SK-N-SH treated with all-trans-retinoic acid at 6 μM for 48 hours (cell line): ENCODE results near the gene LRRC7.

Experiments
- ATAC-seq: fragments of 200-7000 bp; cut with Tn5 transposase; 3 replicates; pipeline ENCODE4 v1.9.1; 2020; ENCODE audit warnings: mild to moderate bottlenecking, moderate library complexity
- ARNTL ChIP-seq: fragments of 450-650 bp; formaldehyde crosslinking; IDR thresholded peaks from 2 replicates; pipeline ENCODE4 v1.5.0; 2020; ENCODE audit warnings: low read depth, mild to moderate bottlenecking, moderate library complexity, borderline replicate concordance
- BACH2 ChIP-seq: fragments of 250-450 bp; sonication (Bioruptor Pico); IDR thresholded peaks from 2 replicates; pipeline ENCODE4 v1.9.0; 2021; ENCODE audit warnings: mild to moderate bottlenecking, borderline replicate concordance
- CSDC2 ChIP-seq: fragments of 250-450 bp; sonication (Bioruptor Pico); IDR thresholded peaks from 2 replicates; pipeline ENCODE4 v1.5.0; 2020; ENCODE audit warnings: mild to moderate bottlenecking, moderate library complexity
- CSRNP3 ChIP-seq: fragments of 250-450 bp; sonication (Bioruptor Pico); IDR thresholded peaks from 2 replicates; pipeline ENCODE4 v1.5.1; 2021; ENCODE audit warnings: mild to moderate bottlenecking, moderate library complexity
- GLIS3 ChIP-seq: fragments of 250-450 bp; sonication (Bioruptor Pico); IDR thresholded peaks from 2 replicates; pipeline ENCODE4 v1.5.0; 2020; ENCODE audit warnings: mild to moderate bottlenecking, moderate library complexity
- ISL1 ChIP-seq: fragments of 250-450 bp; sonication (Bioruptor Pico); IDR thresholded peaks from 2 replicates; pipeline ENCODE4 v2.1.2; 2022; ENCODE audit warnings: mild to moderate bottlenecking, moderate library complexity
- PPARA ChIP-seq: fragments of 250-450 bp; sonication (Bioruptor Pico); IDR thresholded peaks from 2 replicates; pipeline ENCODE4 v1.5.0; 2020; ENCODE audit warnings: mild to moderate bottlenecking, borderline replicate concordance
- SNAI2 ChIP-seq: fragments of 250-450 bp; sonication (Bioruptor Pico); IDR thresholded peaks from 2 replicates; pipeline ENCODE4 v1.5.0; 2020; ENCODE audit warnings: mild to moderate bottlenecking, moderate library complexity
- TOX ChIP-seq: fragments of 250-450 bp; sonication (Bioruptor Pico); IDR thresholded peaks from 2 replicates; pipeline ENCODE4 v1.8.0; 2021; ENCODE audit warnings: mild to moderate bottlenecking, moderate library complexity, borderline replicate concordance
- ZC3H10 ChIP-seq: fragments of 250-450 bp; sonication (Bioruptor Pico); IDR thresholded peaks from 2 replicates; pipeline ENCODE4 v1.5.1; 2021; ENCODE audit warnings: mild to moderate bottlenecking, moderate library complexity
- ZFP3 ChIP-seq: fragments of 250-450 bp; sonication (Bioruptor Pico); IDR thresholded peaks from 2 replicates; pipeline ENCODE4 v1.5.0; 2020; ENCODE audit warnings: mild to moderate bottlenecking, moderate library complexity
- ZNF565 ChIP-seq: fragments of 450-650 bp; formaldehyde crosslinking; conservative IDR thresholded peaks from 2 replicates; pipeline ENCODE4 v1.5.0; 2020; ENCODE audit warnings: low read depth, mild to moderate bottlenecking, moderate library complexity
- ZNF70 ChIP-seq: fragments of 450-650 bp; formaldehyde crosslinking; IDR thresholded peaks from 2 replicates; pipeline ENCODE4 v1.5.0; 2020; ENCODE audit warnings: mild to moderate bottlenecking, moderate library complexity
- ZNF8 ChIP-seq: fragments of 450-650 bp; formaldehyde crosslinking; IDR thresholded peaks from 2 replicates; pipeline ENCODE4 v1.5.0; 2020; ENCODE audit warnings: mild to moderate bottlenecking, moderate library complexity
- TF ChIP-seq, protein P1 (sequence below): fragments of 250-450 bp; sonication (Bioruptor Pico); IDR thresholded peaks from 2 replicates; pipeline ENCODE4 v1.8.0; 2021; ENCODE audit warnings: low read depth, mild to moderate bottlenecking, moderate library complexity, borderline replicate concordance
- TF ChIP-seq, protein P2 (sequence below): fragments of 250-450 bp; sonication (Bioruptor Pico); IDR thresholded peaks from 2 replicates; pipeline ENCODE4 v1.8.0; 2020; ENCODE audit warnings: mild to moderate bottlenecking, moderate library complexity, borderline replicate concordance

Gene LRRC7

DNA sequence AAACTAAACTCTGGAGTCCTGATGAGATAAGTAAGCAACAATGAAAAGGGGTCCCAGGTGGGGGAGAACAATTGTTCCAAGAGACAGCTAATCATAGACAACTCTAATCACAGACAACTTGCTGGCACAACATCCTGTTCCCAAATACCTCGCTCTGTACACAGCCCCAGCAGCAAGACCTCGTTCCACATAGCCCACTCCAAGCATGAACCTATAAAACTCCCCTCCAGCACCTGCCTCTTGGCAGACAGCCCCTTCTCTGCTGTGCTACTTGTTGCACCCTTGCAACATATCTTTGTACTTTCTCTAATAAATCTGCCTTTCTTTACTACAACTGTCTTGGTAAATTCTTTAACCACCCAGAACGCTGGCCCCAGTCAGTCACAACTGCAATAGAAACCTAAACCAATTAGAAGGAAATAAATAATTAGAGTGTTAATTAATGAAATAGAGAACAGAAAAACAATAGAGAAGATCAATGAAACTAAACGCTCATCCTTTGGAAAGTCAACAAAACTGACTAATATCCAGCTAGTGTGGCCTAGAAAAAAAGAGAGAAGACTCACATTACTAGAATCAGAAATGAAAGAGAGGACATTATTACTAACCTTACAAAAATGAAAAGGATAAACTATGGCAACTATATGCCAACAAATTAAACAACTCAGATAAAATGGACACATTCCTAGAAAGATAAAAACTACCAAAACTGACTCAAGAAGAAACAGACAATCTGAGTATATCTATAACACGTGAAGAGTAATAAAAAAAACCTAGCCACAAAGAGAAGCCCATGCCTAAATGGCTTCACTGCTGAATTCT lies 601.5 kb downstream of the LRRC7 start:
- no peak for ATAC-seq
- no peak for TF ChIP-seq ARNTL (CRISPR knock-in tag)
- TF ChIP-seq SNAI2 (CRISPR knock-in tag) = no peak
- no peak for TF ChIP-seq CSDC2
- TF ChIP-seq, protein P1, sequence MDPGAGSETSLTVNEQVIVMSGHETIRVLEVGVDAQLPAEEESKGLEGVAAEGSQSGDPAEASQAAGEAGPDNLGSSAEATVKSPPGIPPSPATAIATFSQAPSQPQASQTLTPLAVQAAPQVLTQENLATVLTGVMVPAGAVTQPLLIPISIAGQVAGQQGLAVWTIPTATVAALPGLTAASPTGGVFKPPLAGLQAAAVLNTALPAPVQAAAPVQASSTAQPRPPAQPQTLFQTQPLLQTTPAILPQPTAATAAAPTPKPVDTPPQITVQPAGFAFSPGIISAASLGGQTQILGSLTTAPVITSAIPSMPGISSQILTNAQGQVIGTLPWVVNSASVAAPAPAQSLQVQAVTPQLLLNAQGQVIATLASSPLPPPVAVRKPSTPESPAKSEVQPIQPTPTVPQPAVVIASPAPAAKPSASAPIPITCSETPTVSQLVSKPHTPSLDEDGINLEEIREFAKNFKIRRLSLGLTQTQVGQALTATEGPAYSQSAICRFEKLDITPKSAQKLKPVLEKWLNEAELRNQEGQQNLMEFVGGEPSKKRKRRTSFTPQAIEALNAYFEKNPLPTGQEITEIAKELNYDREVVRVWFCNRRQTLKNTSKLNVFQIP (CRISPR knock-in tag) = no peak
- no peak for TF ChIP-seq ZNF565 (CRISPR knock-in tag)
- TF ChIP-seq TOX (CRISPR knock-in tag) = no peak
- TF ChIP-seq ZC3H10 (CRISPR knock-in tag) = no peak
- TF ChIP-seq PPARA (CRISPR knock-in tag) = no peak
- TF ChIP-seq ZNF70 (CRISPR knock-in tag) = no peak
- TF ChIP-seq CSRNP3 (CRISPR knock-in tag) = no peak
- TF ChIP-seq ZFP3 (CRISPR knock-in tag) = no peak
- no peak for TF ChIP-seq ISL1
- TF ChIP-seq, all 23 proteins: peak for 0

- TF ChIP-seq ZNF8 (CRISPR knock-in tag) (no peak), ZC3H10 (CRISPR knock-in tag) (no peak), PPARA (CRISPR knock-in tag) (no peak), GLIS3 (CRISPR knock-in tag) (no peak), SNAI2 (CRISPR knock-in tag) (no peak), ISL1 (no peak), ZFP3 (CRISPR knock-in tag) (no peak), ZNF70 (CRISPR knock-in tag) (no peak), ARNTL (CRISPR knock-in tag) (no peak), BACH2 (no peak), TOX (CRISPR knock-in tag) (no peak), CSRNP3 (CRISPR knock-in tag) (no peak), CSDC2 (no peak)
- TF ChIP-seq, protein P2, sequence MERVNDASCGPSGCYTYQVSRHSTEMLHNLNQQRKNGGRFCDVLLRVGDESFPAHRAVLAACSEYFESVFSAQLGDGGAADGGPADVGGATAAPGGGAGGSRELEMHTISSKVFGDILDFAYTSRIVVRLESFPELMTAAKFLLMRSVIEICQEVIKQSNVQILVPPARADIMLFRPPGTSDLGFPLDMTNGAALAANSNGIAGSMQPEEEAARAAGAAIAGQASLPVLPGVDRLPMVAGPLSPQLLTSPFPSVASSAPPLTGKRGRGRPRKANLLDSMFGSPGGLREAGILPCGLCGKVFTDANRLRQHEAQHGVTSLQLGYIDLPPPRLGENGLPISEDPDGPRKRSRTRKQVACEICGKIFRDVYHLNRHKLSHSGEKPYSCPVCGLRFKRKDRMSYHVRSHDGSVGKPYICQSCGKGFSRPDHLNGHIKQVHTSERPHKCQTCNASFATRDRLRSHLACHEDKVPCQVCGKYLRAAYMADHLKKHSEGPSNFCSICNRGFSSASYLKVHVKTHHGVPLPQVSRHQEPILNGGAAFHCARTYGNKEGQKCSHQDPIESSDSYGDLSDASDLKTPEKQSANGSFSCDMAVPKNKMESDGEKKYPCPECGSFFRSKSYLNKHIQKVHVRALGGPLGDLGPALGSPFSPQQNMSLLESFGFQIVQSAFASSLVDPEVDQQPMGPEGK (CRISPR knock-in tag) = no peak
- no peak for ATAC-seq
These were observed 603.8 kb downstream of the LRRC7 start for GRCh38 chr1:70171512-70171911.
